GM12892 (cell line): Measurements from ENCODE around the gene NFKBIZ.

ENCODE experiments used
- POLR2A ChIP-seq: IDR thresholded peaks from 2 replicates; pipeline ENCODE4 v1.6.1; 2011; ENCODE audit warnings: low read depth, low read length, control low read depth
- POLR2AphosphoS5 ChIP-seq: IDR thresholded peaks from 2 replicates; pipeline ENCODE4 v1.6.1; 2011; ENCODE audit warnings: low read depth, low read length, control low read depth

- TF ChIP-seq POLR2A (no peak), POLR2AphosphoS5 (no peak)
These were observed 6.4 kb upstream of the NFKBIZ start for GRCh38 chr3:101842935-101843330.
